Neural cell (in vitro differentiated cells): ENCODE data around the gene CIB4. TPM values are rescaled to one million over a fixed set of nuclear protein-coding genes. Genes with fewer than 3 reads are reported as not detected.

Source experiments
- H2AFZ ChIP-seq: fragments of 200-600, 300-800 bp; sonication (generic), shearing (Covaris generic); 2 replicates; pipeline ENCODE4 v1.6.0; 2014; ENCODE audit warnings: low read depth, mild to moderate bottlenecking, antibody characterized with exemption, low read length, moderate library complexity
- H3F3A ChIP-seq: fragments of 200-600 bp; shearing (Covaris generic); 2 replicates; pipeline ENCODE4 v1.6.1; 2016; ENCODE audit warnings: mild to moderate bottlenecking, moderate library complexity, mixed read lengths, antibody characterized with exemption, low read length; ENCODE audit not compliant: insufficient read depth, poor library complexity, severe bottlenecking
- H3K27ac ChIP-seq: fragments of 200-600, 300-800 bp; sonication (generic), shearing (Covaris generic); 2 replicates; pipeline ENCODE4 v1.5.1; 2014; ENCODE audit warnings: mild to moderate bottlenecking, low read length, moderate library complexity
- H3K27me3 ChIP-seq: fragments of 300-800, 200-600 bp; sonication (generic), shearing (Covaris generic); 2 replicates; pipeline ENCODE4 v1.6.0; 2014; ENCODE audit warnings: mild to moderate bottlenecking, low read depth, low read length, moderate library complexity; ENCODE audit not compliant: insufficient read depth
- H3K36me3 ChIP-seq: fragments of 300-800, 200-600 bp; sonication (generic), shearing (Covaris generic); 2 replicates; pipeline ENCODE4 v1.5.1; 2014; ENCODE audit warnings: mild to moderate bottlenecking, antibody characterized with exemption, low read length, moderate library complexity; ENCODE audit not compliant: insufficient read depth
- H3K4me2 ChIP-seq: fragments of 300-800, 200-600 bp; sonication (generic), shearing (Covaris generic); 2 replicates; pipeline ENCODE4 v1.6.0; 2014; ENCODE audit warnings: mild to moderate bottlenecking, low read length
- H3K4me3 ChIP-seq: fragments of 300-800, 200-600 bp; sonication (generic), shearing (Covaris generic); 2 replicates; pipeline ENCODE4 v1.5.1; 2014; ENCODE audit warnings: mild to moderate bottlenecking, low read length, moderate library complexity
- H3K79me2 ChIP-seq: fragments of 200-600 bp; shearing (Covaris generic); replicated peaks from 2 replicates; pipeline ENCODE4 v1.6.0; 2014; ENCODE audit warnings: mild to moderate bottlenecking, low read length, moderate library complexity; ENCODE audit not compliant: insufficient read depth
- H3K9ac ChIP-seq: fragments of 300-800, 200-600 bp; sonication (generic), shearing (Covaris generic); 2 replicates; pipeline ENCODE4 v1.6.1; 2016; ENCODE audit warnings: mild to moderate bottlenecking, low read length, mixed read lengths
- H3K9me2 ChIP-seq: fragments of 200-600 bp; shearing (Covaris generic); 2 replicates; pipeline ENCODE4 v1.6.1; 2016; ENCODE audit warnings: mild to moderate bottlenecking, low read length, mixed read lengths; ENCODE audit not compliant: insufficient read depth
- H3K9me3 ChIP-seq: fragments of 200-600, 300-800 bp; sonication (generic), shearing (Covaris generic); 2 replicates; pipeline ENCODE4 v1.6.1; 2016; ENCODE audit warnings: mild to moderate bottlenecking, mixed run types, low read length, moderate library complexity, mixed read lengths
- H4K20me1 ChIP-seq: fragments of 200-600 bp; shearing (Covaris generic); 2 replicates; pipeline ENCODE4 v1.6.1; 2016; ENCODE audit warnings: mild to moderate bottlenecking, mixed run types; ENCODE audit not compliant: insufficient read depth
- CTCF ChIP-seq: fragments of 450-650 bp; IDR thresholded peaks from 2 replicates; pipeline ENCODE4 v1.5.1; 2014; ENCODE audit warnings: antibody characterized with exemption, mild to moderate bottlenecking, moderate library complexity; ENCODE audit not compliant: poor library complexity, severe bottlenecking
- EP300 ChIP-seq: fragments of 450-650 bp; conservative IDR thresholded peaks from 2 replicates; pipeline ENCODE4 v1.6.1; 2014; ENCODE audit warnings: antibody characterized with exemption, mild to moderate bottlenecking, moderate library complexity; ENCODE audit not compliant: poor library complexity, severe bottlenecking
- EZH2 ChIP-seq: fragments of 200-600, 300-800 bp; shearing (Covaris generic), sonication (generic); IDR thresholded peaks from 2 replicates; pipeline ENCODE4 v1.6.1; 2014; ENCODE audit warnings: antibody characterized with exemption, low read length, borderline replicate concordance, mild to moderate bottlenecking; ENCODE audit not compliant: insufficient read depth, poor library complexity, severe bottlenecking
- MXI1 ChIP-seq: fragments of 450-650 bp; conservative IDR thresholded peaks from 2 replicates; pipeline ENCODE4 v1.6.1; 2014; ENCODE audit warnings: antibody characterized with exemption, mild to moderate bottlenecking; ENCODE audit not compliant: poor library complexity, severe bottlenecking
- RAD21 ChIP-seq: fragments of 450-650 bp; conservative IDR thresholded peaks from 2 replicates; pipeline ENCODE4 v1.6.1; 2014; ENCODE audit warnings: antibody characterized with exemption, mild to moderate bottlenecking, moderate library complexity
- SMC3 ChIP-seq: fragments of 450-650 bp; conservative IDR thresholded peaks from 2 replicates; pipeline ENCODE4 v1.6.1; 2014; ENCODE audit warnings: antibody characterized with exemption, mild to moderate bottlenecking, moderate library complexity; ENCODE audit not compliant: poor library complexity
- polyA plus RNA-seq: library from polyadenylated mRNA; depleted of rRNA; stranded (reverse); fragments of >200 nt; gene quantifications from 2 replicates; pipeline ENCODE4 v1.2.3, GENCODE V29; 2014
- TF ChIP-seq, protein P1 (sequence below): IDR thresholded peaks from 2 replicates; pipeline ENCODE4 v1.6.1; 2012; ENCODE audit warnings: borderline replicate concordance

Gene CIB4
- polyA plus RNA-seq, 1 donor from 2014 or later, result not detected

DNA sequence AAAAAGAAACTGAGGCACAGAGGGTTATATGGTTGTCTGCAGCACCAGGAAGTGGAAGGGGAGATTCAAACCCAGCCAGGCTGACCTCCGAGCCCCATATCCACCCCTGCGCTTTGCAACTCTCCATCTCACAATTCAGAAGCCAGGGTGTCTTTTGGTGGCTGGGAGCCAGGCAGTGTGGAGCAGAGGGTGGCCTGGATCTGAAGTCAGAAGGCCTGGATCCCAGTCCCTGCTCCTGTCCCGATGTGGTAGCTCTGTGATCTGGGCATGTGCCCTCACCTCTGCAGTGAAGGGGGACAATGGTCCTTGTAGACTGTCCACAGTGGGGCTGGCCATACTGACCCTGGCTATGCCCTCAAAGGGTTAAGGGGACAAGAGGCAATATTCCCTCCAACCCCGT lies 57.0 kb downstream of the CIB4 start:
- Histone ChIP-seq H2AFZ (no peak overlapping the region), H3K27ac (no peak overlapping the region), H3K9me3 (no peaks in the 10 kb centered on the region), H3K9me2 (no peaks in the 10 kb centered on the region), H3K79me2 (no peaks in the 10 kb centered on the region), H3F3A (no peaks in the 10 kb centered on the region), H3K9ac (no peak overlapping the region), H3K4me3 (no peak overlapping the region), H3K27me3 (no peaks in the 10 kb centered on the region), H4K20me1 (no peaks in the 10 kb centered on the region), H3K36me3 (no peaks in the 10 kb centered on the region), H3K4me2 (no peak overlapping the region)
- TF ChIP-seq MXI1 (no peak), EZH2 (no peak), RAD21 (no peak)
- TF ChIP-seq, protein P1, sequence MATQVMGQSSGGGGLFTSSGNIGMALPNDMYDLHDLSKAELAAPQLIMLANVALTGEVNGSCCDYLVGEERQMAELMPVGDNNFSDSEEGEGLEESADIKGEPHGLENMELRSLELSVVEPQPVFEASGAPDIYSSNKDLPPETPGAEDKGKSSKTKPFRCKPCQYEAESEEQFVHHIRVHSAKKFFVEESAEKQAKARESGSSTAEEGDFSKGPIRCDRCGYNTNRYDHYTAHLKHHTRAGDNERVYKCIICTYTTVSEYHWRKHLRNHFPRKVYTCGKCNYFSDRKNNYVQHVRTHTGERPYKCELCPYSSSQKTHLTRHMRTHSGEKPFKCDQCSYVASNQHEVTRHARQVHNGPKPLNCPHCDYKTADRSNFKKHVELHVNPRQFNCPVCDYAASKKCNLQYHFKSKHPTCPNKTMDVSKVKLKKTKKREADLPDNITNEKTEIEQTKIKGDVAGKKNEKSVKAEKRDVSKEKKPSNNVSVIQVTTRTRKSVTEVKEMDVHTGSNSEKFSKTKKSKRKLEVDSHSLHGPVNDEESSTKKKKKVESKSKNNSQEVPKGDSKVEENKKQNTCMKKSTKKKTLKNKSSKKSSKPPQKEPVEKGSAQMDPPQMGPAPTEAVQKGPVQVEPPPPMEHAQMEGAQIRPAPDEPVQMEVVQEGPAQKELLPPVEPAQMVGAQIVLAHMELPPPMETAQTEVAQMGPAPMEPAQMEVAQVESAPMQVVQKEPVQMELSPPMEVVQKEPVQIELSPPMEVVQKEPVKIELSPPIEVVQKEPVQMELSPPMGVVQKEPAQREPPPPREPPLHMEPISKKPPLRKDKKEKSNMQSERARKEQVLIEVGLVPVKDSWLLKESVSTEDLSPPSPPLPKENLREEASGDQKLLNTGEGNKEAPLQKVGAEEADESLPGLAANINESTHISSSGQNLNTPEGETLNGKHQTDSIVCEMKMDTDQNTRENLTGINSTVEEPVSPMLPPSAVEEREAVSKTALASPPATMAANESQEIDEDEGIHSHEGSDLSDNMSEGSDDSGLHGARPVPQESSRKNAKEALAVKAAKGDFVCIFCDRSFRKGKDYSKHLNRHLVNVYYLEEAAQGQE, result no peak

DNA sequence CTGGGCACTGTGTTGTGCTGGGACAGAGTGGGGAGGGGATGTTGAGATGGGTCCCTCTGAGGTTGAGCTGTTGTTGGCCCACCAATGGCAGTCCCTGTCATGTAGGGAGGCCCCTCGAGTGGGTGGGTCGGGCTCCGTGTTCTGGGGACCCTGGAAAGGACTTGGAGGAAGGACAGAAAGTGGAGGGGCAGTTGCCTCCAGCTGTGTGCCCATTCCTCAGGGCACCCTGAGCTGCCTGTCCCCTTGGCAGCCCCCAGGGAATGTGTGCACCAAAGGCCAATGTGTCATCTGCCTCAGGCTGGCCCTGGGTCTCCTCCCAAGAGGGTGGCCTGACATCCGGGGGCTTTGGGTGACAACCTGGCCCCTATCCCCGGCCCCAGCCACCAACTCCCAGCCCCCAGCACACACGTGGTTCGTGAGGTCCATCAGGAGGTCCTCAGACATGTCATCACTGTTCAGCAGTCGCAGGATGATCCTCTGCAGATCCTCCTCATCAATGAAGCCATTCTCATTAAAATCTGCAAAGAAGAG lies 57.7 kb downstream of the CIB4 start:
- TF ChIP-seq SMC3 (no peak), EZH2 (no peak), CTCF (no peak), EP300 (no peak), MXI1 (no peak)
- TF ChIP-seq, protein P1, result no peak
- H3F3A ChIP-seq, result no peaks in the 10 kb centered on the region

More for the DNA sequence above, 57.7 kb downstream of the CIB4 start:
- H3K4me2 ChIP-seq, result no peak overlapping the region
- no peak overlapping the region for H3K4me3 ChIP-seq
- no peak overlapping the region for H2AFZ ChIP-seq
- H3K9me3 ChIP-seq, result no peaks in the 10 kb centered on the region
- no peaks in the 10 kb centered on the region for H3K36me3 ChIP-seq
- H3K9me2 ChIP-seq, result no peaks in the 10 kb centered on the region
- H4K20me1 ChIP-seq, result no peaks in the 10 kb centered on the region
- no peak overlapping the region for H3K9ac ChIP-seq
- no peaks in the 10 kb centered on the region for H3K79me2 ChIP-seq
- no peaks in the 10 kb centered on the region for H3K27me3 ChIP-seq
- H3K27ac ChIP-seq, result no peak overlapping the region
